HepG2 (cell line): Measurements from ENCODE around the gene PRKAG1. TPM values are rescaled to one million over a fixed set of nuclear protein-coding genes. Genes with fewer than 3 reads are reported as not detected.
A peak's percentile ranks its signal among the peaks of the same experiment; 100 is the strongest.

Experiments
- ATRX ChIP-seq: sonication (generic); formaldehyde crosslinking; IDR thresholded peaks from 2 replicates; pipeline ENCODE4 v1.4.0; 2020; ENCODE audit warnings: missing genetic modification reagents, borderline replicate concordance
- CHD4 ChIP-seq: fragments of 200-600 bp; sonication (generic); IDR thresholded peaks from 2 replicates; pipeline ENCODE4 v1.7.0; 2017; ENCODE audit warnings: mild to moderate bottlenecking, low read length, borderline replicate concordance
- E2F5 ChIP-seq: sonication (generic); formaldehyde crosslinking; conservative IDR thresholded peaks from 2 replicates; pipeline ENCODE4 v1.4.0; 2020; ENCODE audit warnings: missing genetic modification reagents
- FIP1L1 ChIP-seq: fragments of 200-400 bp; formaldehyde crosslinking; IDR thresholded peaks from 2 replicates; pipeline ENCODE4 v1.6.1; 2018; ENCODE audit warnings: low read depth, mild to moderate bottlenecking, low read length, moderate library complexity, borderline replicate concordance; ENCODE audit not compliant: insufficient read depth
- FOXP1 ChIP-seq, 2 experiments: fragments of 450-650 bp in 1 of 2; IDR thresholded peaks; 2 replicates each; pipeline ENCODE4 v1.6.1; 2017 to 2018; ENCODE audit warnings: antibody characterized with exemption in 1 of 2
- JUNB ChIP-seq: sonication (generic); formaldehyde crosslinking; IDR thresholded peaks from 2 replicates; pipeline ENCODE4 v1.8.0; 2022; ENCODE audit warnings: missing genetic modification reagents, mild to moderate bottlenecking, borderline replicate concordance
- POLR2A ChIP-seq, 2 experiments: IDR thresholded peaks; 2 replicates each; pipeline ENCODE4 v1.6.1; 2011; ENCODE audit warnings: low read depth in 2 of 2, low read length in 2 of 2, mild to moderate bottlenecking in 1 of 2, moderate library complexity in 1 of 2; ENCODE audit not compliant: insufficient read depth in 1 of 2
- SNAPC2 ChIP-seq: sonication (generic); formaldehyde crosslinking; IDR thresholded peaks from 2 replicates; pipeline ENCODE4 v1.8.1; 2022; ENCODE audit warnings: mild to moderate bottlenecking, missing genetic modification reagents
- SOX5 ChIP-seq: IDR thresholded peaks from 2 replicates; pipeline ENCODE4 v1.6.1; 2016; ENCODE audit warnings: borderline replicate concordance
- STAT5B ChIP-seq: sonication (generic); formaldehyde crosslinking; IDR thresholded peaks from 2 replicates; pipeline ENCODE4 v1.4.0; 2020; ENCODE audit warnings: missing genetic modification reagents
- SYNCRIP ChIP-seq: fragments of 200-400 bp; formaldehyde crosslinking; IDR thresholded peaks from 2 replicates; pipeline ENCODE4 v1.6.1; 2018; ENCODE audit warnings: mild to moderate bottlenecking, low read depth, low read length; ENCODE audit not compliant: insufficient read depth
- TCF7 ChIP-seq: sonication (generic); IDR thresholded peaks from 2 replicates; pipeline ENCODE4 v1.6.1; 2016; ENCODE audit warnings: antibody characterized with exemption, low read depth
- ZNF354B ChIP-seq: sonication (generic); formaldehyde crosslinking; IDR thresholded peaks from 2 replicates; pipeline ENCODE4 v1.8.0; 2022; ENCODE audit warnings: mild to moderate bottlenecking, missing genetic modification reagents
- ZNF460 ChIP-seq: sonication (generic); formaldehyde crosslinking; IDR thresholded peaks from 2 replicates; pipeline ENCODE4 v1.5.1; 2020; ENCODE audit warnings: missing genetic modification reagents, mild to moderate bottlenecking, borderline replicate concordance
- ZNF576 ChIP-seq: sonication (generic); formaldehyde crosslinking; IDR thresholded peaks from 2 replicates; pipeline ENCODE4 v1.4.0; 2020; ENCODE audit warnings: mild to moderate bottlenecking, missing genetic modification reagents
- ZNF775 ChIP-seq: sonication (generic); formaldehyde crosslinking; IDR thresholded peaks from 2 replicates; pipeline ENCODE4 v1.4.0; 2020; ENCODE audit warnings: missing genetic modification reagents, mild to moderate bottlenecking, moderate library complexity, borderline replicate concordance
- polyA plus RNA-seq, 8 experiments: library from polyadenylated mRNA; depleted of rRNA in 3 of 8; stranded (reverse) in 7 of 8; unstranded in 1 of 8; fragments of >200 nt; fragmentation: Illumina TruSeq in 4 of 8; extraction: Trizol in 4 of 8; gene quantifications; 2 replicates each; pipeline versions ENCODE4 v1.2.1 to v1.2.3, GENCODE V29; 2011 to 2016; ENCODE audit warnings: low read depth in 4 of 8, missing spikeins in 1 of 8, mixed read lengths in 1 of 8; ENCODE audit not compliant: insufficient read depth in 1 of 8
- total RNA-seq, 5 experiments: library from RNA; depleted of rRNA; stranded (reverse); fragments of >200 nt; fragmentation: Illumina TruSeq; extraction: Trizol; gene quantifications; 2 replicates each; pipeline ENCODE4 v1.2.3, GENCODE V29; 2016; ENCODE audit warnings: low read depth in 1 of 5
- TF ChIP-seq, protein P1 (sequence below): sonication (generic); formaldehyde crosslinking; IDR thresholded peaks from 2 replicates; pipeline ENCODE4 v1.8.0; 2022; ENCODE audit warnings: missing genetic modification reagents, mild to moderate bottlenecking, moderate library complexity, borderline replicate concordance
- TF ChIP-seq, protein P2 (sequence below): sonication (generic); formaldehyde crosslinking; IDR thresholded peaks from 2 replicates; pipeline ENCODE4 v1.4.0; 2020; ENCODE audit warnings: mild to moderate bottlenecking, missing genetic modification reagents
- TF ChIP-seq, protein P3 (sequence below): sonication (generic); formaldehyde crosslinking; IDR thresholded peaks from 2 replicates; pipeline ENCODE4 v1.5.1; 2020; ENCODE audit warnings: missing genetic modification reagents, mild to moderate bottlenecking, borderline replicate concordance
- TF ChIP-seq, protein P4 (sequence below): sonication (generic); formaldehyde crosslinking; IDR thresholded peaks from 2 replicates; pipeline ENCODE4 v1.9.0; 2021; ENCODE audit warnings: missing genetic modification reagents, borderline replicate concordance

The PRKAG1 gene
- total and polyA plus RNA-seq, 2 of the 13 experiments (the other 11 are each of a cell fraction or from before 2014, with no cell fraction given): 26.1 to 32.8 TPM

- no peak for TF ChIP-seq E2F5
- TF ChIP-seq, protein P1, sequence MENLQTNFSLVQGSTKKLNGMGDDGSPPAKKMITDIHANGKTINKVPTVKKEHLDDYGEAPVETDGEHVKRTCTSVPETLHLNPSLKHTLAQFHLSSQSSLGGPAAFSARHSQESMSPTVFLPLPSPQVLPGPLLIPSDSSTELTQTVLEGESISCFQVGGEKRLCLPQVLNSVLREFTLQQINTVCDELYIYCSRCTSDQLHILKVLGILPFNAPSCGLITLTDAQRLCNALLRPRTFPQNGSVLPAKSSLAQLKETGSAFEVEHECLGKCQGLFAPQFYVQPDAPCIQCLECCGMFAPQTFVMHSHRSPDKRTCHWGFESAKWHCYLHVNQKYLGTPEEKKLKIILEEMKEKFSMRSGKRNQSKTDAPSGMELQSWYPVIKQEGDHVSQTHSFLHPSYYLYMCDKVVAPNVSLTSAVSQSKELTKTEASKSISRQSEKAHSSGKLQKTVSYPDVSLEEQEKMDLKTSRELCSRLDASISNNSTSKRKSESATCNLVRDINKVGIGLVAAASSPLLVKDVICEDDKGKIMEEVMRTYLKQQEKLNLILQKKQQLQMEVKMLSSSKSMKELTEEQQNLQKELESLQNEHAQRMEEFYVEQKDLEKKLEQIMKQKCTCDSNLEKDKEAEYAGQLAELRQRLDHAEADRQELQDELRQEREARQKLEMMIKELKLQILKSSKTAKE: peak; percentile 71
- TF ChIP-seq ZNF775 (CRISPR knock-in tag): no peak
- no peak for TF ChIP-seq ATRX (CRISPR knock-in tag)
- TF ChIP-seq TCF7: no peak
- TF ChIP-seq SOX5 (CRISPR knock-in tag): peak; percentile 21; the same call in 1 of the 2 replicates
- TF ChIP-seq, protein P2, sequence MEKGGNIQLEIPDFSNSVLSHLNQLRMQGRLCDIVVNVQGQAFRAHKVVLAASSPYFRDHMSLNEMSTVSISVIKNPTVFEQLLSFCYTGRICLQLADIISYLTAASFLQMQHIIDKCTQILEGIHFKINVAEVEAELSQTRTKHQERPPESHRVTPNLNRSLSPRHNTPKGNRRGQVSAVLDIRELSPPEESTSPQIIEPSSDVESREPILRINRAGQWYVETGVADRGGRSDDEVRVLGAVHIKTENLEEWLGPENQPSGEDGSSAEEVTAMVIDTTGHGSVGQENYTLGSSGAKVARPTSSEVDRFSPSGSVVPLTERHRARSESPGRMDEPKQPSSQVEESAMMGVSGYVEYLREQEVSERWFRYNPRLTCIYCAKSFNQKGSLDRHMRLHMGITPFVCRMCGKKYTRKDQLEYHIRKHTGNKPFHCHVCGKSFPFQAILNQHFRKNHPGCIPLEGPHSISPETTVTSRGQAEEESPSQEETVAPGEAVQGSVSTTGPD (CRISPR knock-in tag): no peak
- no peak for TF ChIP-seq CHD4
- no peak for TF ChIP-seq ZNF576
- TF ChIP-seq SNAPC2 (CRISPR knock-in tag): no peak
- peak; percentile 56 to 86 for TF ChIP-seq POLR2A (IDR thresholded peaks at IDR 0.05; ENCODE audit: insufficient read depth in 1 of 2, low read depth in 2 of 2, low read length in 2 of 2)
- TF ChIP-seq, protein P3, sequence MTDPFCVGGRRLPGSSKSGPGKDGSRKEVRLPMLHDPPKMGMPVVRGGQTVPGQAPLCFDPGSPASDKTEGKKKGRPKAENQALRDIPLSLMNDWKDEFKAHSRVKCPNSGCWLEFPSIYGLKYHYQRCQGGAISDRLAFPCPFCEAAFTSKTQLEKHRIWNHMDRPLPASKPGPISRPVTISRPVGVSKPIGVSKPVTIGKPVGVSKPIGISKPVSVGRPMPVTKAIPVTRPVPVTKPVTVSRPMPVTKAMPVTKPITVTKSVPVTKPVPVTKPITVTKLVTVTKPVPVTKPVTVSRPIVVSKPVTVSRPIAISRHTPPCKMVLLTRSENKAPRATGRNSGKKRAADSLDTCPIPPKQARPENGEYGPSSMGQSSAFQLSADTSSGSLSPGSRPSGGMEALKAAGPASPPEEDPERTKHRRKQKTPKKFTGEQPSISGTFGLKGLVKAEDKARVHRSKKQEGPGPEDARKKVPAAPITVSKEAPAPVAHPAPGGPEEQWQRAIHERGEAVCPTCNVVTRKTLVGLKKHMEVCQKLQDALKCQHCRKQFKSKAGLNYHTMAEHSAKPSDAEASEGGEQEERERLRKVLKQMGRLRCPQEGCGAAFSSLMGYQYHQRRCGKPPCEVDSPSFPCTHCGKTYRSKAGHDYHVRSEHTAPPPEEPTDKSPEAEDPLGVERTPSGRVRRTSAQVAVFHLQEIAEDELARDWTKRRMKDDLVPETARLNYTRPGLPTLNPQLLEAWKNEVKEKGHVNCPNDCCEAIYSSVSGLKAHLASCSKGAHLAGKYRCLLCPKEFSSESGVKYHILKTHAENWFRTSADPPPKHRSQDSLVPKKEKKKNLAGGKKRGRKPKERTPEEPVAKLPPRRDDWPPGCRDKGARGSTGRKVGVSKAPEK (CRISPR knock-in tag): no peak
- no peak for TF ChIP-seq STAT5B (CRISPR knock-in tag)
- TF ChIP-seq, protein P4, sequence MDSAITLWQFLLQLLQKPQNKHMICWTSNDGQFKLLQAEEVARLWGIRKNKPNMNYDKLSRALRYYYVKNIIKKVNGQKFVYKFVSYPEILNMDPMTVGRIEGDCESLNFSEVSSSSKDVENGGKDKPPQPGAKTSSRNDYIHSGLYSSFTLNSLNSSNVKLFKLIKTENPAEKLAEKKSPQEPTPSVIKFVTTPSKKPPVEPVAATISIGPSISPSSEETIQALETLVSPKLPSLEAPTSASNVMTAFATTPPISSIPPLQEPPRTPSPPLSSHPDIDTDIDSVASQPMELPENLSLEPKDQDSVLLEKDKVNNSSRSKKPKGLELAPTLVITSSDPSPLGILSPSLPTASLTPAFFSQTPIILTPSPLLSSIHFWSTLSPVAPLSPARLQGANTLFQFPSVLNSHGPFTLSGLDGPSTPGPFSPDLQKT (CRISPR knock-in tag): no peak
- TF ChIP-seq JUNB: peak; percentile 62
- no peak for TF ChIP-seq ZNF460 (CRISPR knock-in tag)
- TF ChIP-seq FOXP1 (IDR thresholded peaks at IDR 0.05): no peak
- no peak for TF ChIP-seq FOXP1 (CRISPR knock-in tag; IDR thresholded peaks at IDR 0.05)
- no peak for TF ChIP-seq FIP1L1
- no peak for TF ChIP-seq SYNCRIP
- TF ChIP-seq ZNF354B (CRISPR knock-in tag): no peak
Measured at GRCh38 chr12:48957141-48958048, 61.2 kb downstream of the PRKAG1 start, which contains the start of gene ARF3 (continued).
